ENCODE data around the gene KCNAB3.

KCNAB3 gene

GRCh38 chr17:7940743-7941142 lies 11.1 kb upstream of the KCNAB3 start:
- no peak for DNase-seq (ENCODE audit: low read depth)
- no peak overlapping the region for H3K4me3 ChIP-seq (ENCODE audit: low read length)
- no peak for TF ChIP-seq CTCF (conservative IDR thresholded peaks at IDR 0.05; ENCODE audit: low read depth, low read length)

DNA sequence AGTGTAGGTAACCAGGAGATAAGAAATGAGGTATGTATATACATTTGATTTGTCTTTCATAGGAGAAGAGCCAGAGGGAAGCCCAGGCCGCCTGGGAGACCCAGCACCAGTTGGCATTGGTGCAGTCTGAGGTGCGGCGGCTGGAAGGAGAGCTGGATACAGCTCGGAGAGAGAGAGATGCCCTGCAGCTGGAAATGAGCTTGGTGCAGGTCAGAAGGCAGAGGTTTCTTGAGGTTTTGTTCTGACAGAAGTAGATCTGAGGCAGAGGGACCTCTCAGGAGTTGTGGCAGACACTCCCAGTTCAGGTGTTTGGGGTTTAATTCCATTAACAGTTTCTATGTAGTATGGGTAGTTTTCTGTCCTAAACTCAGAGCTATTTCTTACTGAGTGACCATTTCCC lies 10.4 kb upstream of the KCNAB3 start:
- no peak overlapping the region for H3K4me3 ChIP-seq (ENCODE audit: low read length)
- no peak for TF ChIP-seq CTCF (conservative IDR thresholded peaks at IDR 0.05; ENCODE audit: low read depth, low read length)
- no peak for DNase-seq (ENCODE audit: low read depth)

DNA sequence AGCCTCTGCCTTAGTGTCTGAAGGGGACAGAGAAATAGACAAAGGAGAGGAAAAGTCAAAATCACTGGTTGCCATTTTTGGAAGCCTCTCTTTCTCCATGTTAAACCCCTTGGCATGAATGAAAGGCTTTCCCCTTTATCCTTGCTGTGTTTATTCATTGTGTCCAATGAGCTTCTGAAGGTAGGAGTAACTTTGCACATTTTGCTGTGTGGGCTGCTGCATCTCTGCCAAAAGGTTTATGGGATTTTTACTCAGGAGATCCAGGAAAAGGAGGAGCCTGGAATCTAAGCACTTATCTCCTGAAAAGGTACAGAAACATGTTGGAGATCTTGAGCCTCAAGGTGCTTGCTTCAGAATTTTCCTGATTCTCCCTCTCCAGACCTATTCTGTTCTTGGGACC lies 6.2 kb upstream of the KCNAB3 start:
- H3K4me3 ChIP-seq (ENCODE audit: low read length): no peak overlapping the region
- TF ChIP-seq CTCF (conservative IDR thresholded peaks at IDR 0.05; ENCODE audit: low read depth, low read length): no peak
- no peak for DNase-seq (ENCODE audit: low read depth)

- DNase-seq (ENCODE audit: low read depth): no peak
- peak; percentile 30 for TF ChIP-seq CTCF (conservative IDR thresholded peaks at IDR 0.05; ENCODE audit: low read depth, low read length)
- peak overlapping the region; percentile 99 for H3K4me3 ChIP-seq (ENCODE audit: low read length)
Observed at GRCh38 chr17:7932949-7933348, 3.3 kb upstream of the KCNAB3 start.

DNA sequence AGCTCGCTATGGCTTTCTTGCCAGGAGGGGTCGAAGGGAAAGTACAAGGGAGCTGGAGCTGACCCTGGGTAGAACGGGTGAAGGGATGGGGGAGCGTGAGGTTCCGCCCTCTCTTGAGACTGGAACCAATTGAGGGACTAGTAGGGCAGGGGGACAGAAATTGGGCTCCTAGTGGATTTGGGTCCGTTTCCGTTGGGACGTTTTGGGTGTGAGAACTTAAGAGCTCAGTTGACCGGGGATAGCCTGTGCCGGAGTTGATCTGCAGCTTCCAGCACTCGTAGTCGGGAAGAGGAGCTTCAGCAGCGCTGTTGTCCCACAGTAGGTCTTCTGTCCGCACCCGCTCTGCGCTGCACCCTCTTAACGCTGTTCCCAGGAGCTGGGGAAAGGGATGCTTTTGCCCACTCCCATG lies 2.8 kb upstream of the KCNAB3 start:
- no peak for DNase-seq (ENCODE audit: low read depth)
- peak overlapping the region; percentile 99 for H3K4me3 ChIP-seq (ENCODE audit: low read length)
- no peak for TF ChIP-seq CTCF (conservative IDR thresholded peaks at IDR 0.05; ENCODE audit: low read depth, low read length)

GRCh38 chr17:7931709-7932482 lies 2.2 kb upstream of the KCNAB3 start, which contains the start of the genes CNTROB and TRAPPC1:
CNTROB (plus strand) TSS chr17:7932206; CDS start chr17:7933080, 874 bp downstream.
TRAPPC1 (minus strand) TSS chr17:7931946; CDS start chr17:7931829, 117 bp downstream.
- H3K4me3 ChIP-seq (ENCODE audit: low read length): peak within 1 kb of the TSS; percentile 99
- TF ChIP-seq CTCF (conservative IDR thresholded peaks at IDR 0.05; ENCODE audit: low read depth, low read length): no peak
- peak; percentile 96 for DNase-seq (ENCODE audit: low read depth)

Measured in retinal pigment epithelial cell (primary cell).